ENCODE results near the gene SLC51B.
A peak's percentile ranks its signal among the peaks of the same experiment; 100 is the strongest.
"Not testable (repeated sequence)": the region's sequence is repeated elsewhere in the genome, so short reads cannot be mapped to it uniquely, and the experiment has no call there.

Gene SLC51B

GRCh38 chr15:65066635-65067316 is 21.6 kb downstream of the SLC51B start:
- DNase-seq (ENCODE audit: low read depth) = no peak

DNA sequence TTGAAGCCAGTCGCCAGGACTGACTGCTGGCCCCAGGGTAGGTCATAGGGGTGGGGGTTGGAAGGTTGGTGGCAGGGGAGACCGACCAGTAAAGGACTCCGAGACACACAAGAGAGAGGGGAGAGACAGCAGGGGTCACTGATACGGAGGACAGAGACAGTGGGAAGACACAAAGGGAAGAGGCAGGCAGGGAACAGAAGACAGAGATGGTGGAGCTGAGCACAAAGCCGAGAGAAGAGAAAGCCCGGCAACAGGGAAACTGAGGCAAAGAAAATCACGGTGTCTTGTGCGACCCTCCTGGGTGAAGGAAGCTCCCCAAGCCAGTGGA is 22.1 kb downstream of the SLC51B start:
- DNase-seq (ENCODE audit: low read depth) = no peak

DNA sequence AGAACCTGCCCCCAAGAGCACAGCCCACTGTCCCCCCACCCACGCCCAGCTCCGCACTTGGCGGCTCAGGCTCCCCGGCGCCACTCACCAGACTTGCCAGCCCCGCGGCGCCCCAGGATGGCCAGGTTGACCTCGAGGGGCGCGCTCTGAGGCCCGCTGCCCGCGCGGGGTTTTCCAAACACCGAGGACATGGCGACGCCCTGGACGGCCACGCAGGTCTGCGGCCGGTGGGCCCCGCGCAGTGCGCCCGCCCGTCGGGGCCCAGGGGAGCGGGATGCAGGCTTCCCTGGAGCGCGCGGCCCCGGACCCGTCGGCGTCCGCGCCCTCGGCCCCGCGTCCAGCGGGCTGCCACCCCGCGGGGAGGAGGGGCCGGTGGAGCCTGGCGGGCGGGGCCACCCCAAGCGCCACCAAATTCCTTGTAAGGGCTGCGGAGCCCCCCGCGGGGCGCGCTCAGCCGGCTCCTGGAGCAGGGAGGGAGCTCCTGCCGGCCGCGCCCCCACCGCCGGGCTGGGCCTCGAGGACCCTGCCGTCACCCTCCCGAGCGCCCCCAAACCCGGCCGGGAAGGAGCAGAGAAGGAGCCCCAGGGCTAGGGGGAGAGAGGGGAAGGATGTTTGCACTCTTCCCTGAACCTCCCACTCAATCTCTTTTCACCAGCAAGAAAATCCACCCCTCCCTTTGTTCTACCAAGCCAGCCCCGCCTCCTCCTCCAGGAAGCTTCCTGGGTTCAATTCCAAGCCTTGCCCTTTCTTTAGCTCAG is 22.6 kb downstream of the SLC51B start, which contains the start of gene RASL12:
Gene RASL12 (minus strand): TSS at position 347 of the 758 bp plus-strand sequence. CDS start 156 bp downstream, at position 191.
- DNase-seq (ENCODE audit: low read depth) = no peak

- DNase-seq (ENCODE audit: low read depth) = no peak
These were observed 23.2 kb downstream of the SLC51B start for GRCh38 chr15:65068403-65068788.

GRCh38 chr15:65069179-65069578 is 24.0 kb downstream of the SLC51B start:
- no peak for DNase-seq (ENCODE audit: low read depth)

DNA sequence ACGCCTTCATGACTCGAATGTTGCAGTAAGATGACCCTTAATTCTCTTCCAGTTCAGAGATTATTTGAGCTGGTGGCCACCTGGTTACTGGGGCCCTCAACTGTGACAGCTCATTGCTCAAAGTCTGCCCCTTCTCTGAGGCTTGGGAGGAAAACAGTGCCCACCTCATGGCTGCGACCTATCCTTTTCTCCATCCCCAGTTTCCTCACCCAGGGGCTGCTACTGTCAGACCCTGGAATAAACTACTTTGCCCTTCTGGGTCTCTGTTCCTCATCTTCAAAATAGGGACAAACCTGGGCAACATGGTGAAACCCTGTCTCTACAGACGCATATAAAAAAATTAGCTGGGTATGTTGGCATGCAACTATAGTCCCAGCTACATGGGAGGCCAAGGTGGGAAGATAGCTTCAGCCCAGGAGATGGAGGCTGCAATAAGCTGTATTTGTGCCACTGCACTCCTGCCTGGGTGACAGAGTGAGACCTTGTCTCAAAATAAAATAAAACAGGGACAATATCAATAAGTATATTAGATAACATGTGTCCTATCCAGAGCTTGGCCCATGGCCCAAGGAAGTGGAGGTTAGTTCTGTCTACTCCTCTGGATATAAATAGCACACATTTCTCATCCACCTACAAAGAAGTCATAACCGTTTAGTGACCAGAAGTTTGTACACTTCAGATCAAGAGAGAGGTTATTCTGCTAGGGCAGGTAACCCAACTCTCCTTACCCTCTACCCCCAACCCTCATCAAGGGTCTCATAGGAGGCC is 24.8 kb downstream of the SLC51B start:
- no peak for DNase-seq (ENCODE audit: low read depth)

DNA sequence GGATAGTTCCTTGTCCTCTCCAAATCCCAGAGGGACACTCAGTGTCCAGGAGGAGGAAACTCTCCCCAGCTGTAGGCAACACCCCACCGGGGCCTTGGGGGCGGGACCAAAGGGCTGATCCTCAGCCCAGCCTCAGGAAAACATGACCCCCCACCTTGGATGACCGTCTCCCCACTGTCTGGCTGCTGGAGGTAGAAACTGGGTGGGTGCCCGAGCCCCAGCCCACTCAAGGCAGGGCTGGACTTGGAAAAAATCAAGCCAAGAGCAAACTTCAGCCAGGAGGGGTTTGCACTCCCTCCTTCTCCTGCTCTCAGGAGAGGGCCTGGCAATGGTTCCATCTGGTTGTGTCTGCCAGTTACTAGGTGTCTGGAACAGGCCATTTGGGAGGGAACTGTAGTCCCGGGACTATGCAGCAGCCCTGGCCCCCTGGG is 26.2 kb downstream of the SLC51B start:
- no peak for DNase-seq (ENCODE audit: low read depth)

DNA sequence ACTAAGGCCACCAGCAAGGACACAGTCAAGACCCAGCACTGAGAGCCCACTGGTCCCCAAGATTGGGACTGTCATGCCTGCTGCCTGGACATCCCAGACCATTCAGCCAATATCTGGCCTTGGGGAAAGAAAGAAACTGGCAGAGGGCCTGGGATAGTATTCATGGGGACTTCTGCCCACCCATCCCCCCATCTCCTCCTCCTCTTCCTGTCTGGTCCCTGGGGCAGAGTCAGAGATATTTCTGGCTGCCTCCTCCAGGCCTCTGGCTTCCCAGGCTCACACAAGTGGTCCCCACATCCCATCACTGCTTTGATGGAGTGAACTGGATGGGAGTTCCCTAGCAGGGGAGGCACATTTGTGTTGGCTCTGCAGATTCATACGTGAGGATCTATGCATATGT is 26.8 kb downstream of the SLC51B start:
- no peak for DNase-seq (ENCODE audit: low read depth)

- no peak for DNase-seq (ENCODE audit: low read depth)
These were observed 27.4 kb downstream of the SLC51B start for GRCh38 chr15:65072617-65073016.

DNA sequence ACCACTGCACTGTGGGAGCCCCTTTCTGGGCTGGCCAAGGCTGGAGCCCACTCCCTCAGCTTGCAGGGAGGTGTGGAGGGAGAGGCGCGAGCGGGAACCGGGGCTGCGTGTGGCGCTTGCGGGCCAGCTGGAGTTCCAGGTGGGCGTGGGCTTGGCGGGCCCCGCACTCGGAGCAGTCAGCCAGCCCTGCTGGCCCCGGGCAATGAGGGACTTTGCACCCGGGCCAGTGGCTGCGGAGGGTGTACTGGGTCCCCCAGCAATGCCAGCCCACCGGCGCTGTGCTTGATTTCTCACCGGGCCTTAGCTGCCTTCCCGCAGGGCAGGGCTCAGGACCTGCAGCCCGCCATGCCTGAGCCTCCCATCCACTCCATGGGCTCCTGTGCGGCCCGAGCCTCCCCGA is 29.8 kb downstream of the SLC51B start:
- DNase-seq (ENCODE audit: low read depth) = not testable (repeated sequence)

GRCh38 chr15:65075607-65076395 is 30.6 kb downstream of the SLC51B start:
- DNase-seq (ENCODE audit: low read depth) = not testable (repeated sequence)

- DNase-seq (ENCODE audit: low read depth) = no peak
These were observed 31.5 kb downstream of the SLC51B start, which contains the start of gene KBTBD13 for GRCh38 chr15:65076486-65077290. TSS of gene KBTBD13 (plus strand) at chr15:65076746. CDS start at chr15:65076816, 70 bp downstream.

- DNase-seq (ENCODE audit: low read depth) = no peak
These were observed 32.2 kb downstream of the SLC51B start for GRCh38 chr15:65077291-65077980.

GRCh38 chr15:65077981-65078352 is 32.8 kb downstream of the SLC51B start:
- peak; percentile 52 for DNase-seq (ENCODE audit: low read depth)

GRCh38 chr15:65079580-65079979 is 34.4 kb downstream of the SLC51B start:
- DNase-seq (ENCODE audit: low read depth) = no peak

- no peak for DNase-seq (ENCODE audit: low read depth)
These were observed 36.1 kb downstream of the SLC51B start for GRCh38 chr15:65081270-65081669.

- peak; percentile 17 for DNase-seq (ENCODE audit: low read depth)
These were observed 36.6 kb downstream of the SLC51B start for GRCh38 chr15:65081758-65082157.

DNA sequence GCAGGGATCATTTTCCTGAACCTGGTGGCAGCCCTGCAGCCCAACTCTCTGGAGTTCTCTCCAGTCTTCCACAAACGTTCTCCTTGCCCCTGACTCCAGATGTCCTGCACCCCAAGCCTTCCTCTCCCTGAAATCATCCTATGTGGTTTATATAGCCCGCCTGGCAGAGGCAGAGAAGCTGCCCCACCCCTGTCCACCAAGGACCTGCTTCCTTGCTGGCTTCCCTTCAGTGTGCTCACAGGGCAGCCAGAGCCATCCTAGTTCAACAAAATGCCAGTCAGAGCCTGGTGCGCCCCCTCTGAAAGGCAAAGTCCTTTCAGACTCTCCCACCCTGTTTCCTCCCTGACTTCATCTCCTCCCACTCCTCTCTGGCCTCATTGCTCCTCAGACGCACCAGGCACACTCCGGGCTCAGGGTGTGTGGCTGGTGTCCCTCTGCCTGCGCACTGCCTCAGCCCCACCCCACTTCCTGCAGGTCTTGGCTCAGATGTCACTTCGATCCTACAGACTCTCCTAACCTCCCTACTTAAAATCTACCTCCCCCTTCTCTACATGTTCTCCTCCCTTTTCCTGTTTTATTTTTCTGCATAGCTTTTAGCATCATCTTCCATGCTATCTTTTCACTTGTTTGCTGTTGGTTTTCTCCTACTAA is 37.2 kb downstream of the SLC51B start:
- DNase-seq (ENCODE audit: low read depth) = peak; percentile 15

DNA sequence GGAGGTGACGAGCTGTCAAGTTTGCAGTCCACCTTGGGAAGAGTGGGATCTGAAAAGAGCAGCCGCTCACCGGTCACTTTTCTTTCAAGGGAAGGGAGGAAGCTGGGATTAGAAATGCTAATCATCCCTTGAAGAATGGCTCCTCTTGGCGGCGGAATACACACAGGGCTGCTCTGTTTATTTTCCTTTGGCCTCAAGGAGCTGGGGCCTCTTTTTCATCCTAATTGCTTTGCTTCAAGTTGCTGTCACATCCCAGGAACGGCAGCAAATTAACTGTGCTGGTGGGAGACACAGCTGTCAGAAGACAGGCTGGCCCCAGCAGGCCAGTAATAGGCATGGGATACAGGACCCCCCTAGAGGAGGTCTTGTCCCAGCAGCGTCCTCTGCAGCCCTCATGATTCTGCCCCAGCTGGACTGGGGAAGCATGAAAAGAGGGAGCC is 38.1 kb downstream of the SLC51B start:
- DNase-seq (ENCODE audit: low read depth) = no peak

Measured in activated T-cell treated with anti-CD3 and anti-CD28 coated beads for 48 hours (primary cell).